GM21360 (cell line): Measurements from ENCODE around the gene RCCD1.

ENCODE experiments used
- ATAC-seq: cut with Tn5 transposase; IDR thresholded peaks from one replicate; pipeline ENCODE4 v1.9.1; 2021; ENCODE audit warnings: mild to moderate bottlenecking, moderate library complexity; ENCODE audit not compliant: unreplicated experiment

RCCD1 gene

GRCh38 chr15:90942354-90943120 lies 12.1 kb upstream of the RCCD1 start:
- ATAC-seq: no peak

- ATAC-seq: no peak
These were observed 9.6 kb upstream of the RCCD1 start for GRCh38 chr15:90945091-90945490.

- no peak for ATAC-seq
These were observed 8.1 kb upstream of the RCCD1 start for GRCh38 chr15:90946538-90946937.

GRCh38 chr15:90946941-90947576 lies 7.6 kb upstream of the RCCD1 start:
- no peak for ATAC-seq

DNA sequence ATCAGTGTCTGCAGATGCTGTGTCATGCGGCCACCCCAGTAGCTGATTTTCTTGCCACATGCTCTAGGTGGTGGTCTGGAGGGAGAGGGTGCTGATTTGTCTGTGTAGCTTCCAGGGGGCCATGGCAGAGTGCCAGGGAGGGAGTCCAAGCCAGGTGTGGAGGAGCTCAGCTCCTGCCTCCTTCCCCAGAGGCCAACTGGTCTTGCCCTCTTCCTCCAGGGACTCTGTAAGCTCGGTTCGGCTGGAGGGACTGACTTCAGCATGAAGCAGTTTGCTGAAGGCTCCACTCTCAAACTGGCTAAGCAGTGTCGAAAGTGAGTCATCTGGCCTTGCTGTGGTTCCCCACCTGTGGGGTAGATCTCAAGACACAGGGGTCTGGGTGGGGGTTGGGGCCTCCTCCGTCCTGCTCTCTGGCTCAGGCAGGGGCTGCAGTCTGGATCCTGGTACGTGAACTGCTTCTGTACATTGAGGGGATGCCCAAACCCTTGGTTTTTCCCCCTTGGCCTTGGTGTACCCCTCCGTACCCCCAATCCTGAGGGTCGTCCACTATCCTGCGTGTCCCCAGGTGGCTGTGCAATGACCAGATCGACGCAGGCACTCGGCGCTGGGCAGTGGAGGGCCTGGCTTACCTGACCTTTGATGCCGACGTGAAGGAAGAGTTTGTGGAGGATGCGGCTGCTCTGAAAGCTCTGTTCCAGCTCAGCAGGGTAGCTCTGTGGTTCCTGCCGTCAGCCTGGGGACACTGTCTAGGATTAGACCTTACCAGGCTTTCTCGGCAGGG lies 6.9 kb upstream of the RCCD1 start:
- no peak for ATAC-seq

DNA sequence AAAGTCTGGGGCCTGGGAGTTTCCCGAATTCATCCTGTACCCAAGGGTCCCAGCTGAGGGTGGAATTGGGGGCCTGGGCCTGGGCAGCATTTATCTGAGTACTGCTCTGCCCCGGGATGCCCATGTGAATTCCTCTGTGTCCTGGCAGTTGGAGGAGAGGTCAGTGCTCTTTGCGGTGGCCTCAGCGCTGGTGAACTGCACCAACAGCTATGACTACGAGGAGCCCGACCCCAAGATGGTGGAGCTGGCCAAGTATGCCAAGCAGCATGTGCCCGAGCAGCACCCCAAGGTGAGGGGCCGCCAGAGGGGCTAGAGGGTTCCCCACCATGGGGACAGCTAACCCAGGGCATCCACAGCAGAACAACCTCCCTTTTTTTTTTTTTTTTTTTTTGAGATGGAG lies 6.2 kb upstream of the RCCD1 start:
- ATAC-seq: no peak

- ATAC-seq: no peak
These were observed 4.6 kb upstream of the RCCD1 start for GRCh38 chr15:90949979-90950675.

DNA sequence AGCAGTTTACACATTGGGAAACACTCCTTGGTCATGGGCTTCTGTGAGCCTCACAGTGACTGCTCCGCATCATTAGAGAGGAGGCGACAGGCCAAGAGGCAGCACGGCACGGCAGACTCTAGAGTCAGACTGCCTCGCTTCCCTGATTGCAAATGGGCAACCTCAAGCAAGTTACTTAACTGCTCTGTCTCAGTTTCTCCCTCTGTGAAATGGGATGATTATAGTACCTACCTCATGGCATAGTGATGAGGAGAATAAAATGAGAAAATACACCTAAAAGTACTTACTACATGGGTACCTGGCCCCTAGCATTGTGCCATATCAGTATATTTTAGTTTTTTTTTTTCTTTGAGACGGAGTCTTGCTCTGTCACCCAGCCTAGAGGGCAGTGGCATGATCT lies 4.0 kb upstream of the RCCD1 start:
- no peak for ATAC-seq

DNA sequence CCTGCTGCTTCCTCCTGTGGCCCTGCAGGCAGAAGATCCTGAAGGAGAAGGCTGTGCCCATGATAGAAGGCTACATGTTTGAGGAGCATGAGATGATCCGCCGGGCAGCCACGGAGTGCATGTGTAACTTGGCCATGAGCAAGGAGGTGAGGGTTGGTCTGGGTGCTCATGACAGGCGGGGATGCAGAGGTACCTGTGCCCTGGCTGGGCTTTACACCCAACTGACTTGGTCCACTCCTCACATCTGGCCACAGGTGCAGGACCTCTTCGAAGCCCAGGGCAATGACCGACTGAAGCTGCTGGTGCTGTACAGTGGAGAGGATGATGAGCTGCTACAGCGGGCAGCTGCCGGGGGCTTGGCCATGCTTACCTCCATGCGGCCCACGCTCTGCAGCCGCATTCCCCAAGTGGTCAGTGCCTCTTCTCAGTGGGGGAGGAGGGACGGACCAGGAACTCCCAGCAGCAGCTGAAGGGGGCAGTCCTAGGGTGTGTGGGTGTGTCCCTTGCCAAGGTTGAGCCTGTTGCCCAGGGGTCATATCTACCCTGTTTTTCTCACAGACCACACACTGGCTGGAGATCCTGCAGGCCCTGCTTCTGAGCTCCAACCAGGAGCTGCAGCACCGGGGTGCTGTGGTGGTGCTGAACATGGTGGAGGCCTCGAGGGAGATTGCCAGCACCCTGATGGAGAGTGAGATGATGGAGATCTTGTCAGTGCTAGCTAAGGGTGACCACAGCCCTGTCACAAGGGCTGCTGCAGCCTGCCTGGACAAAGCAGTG lies 1.6 kb upstream of the RCCD1 start:
- ATAC-seq: no peak

GRCh38 chr15:90953947-90954711 lies 555 bp upstream of the RCCD1 start:
- no peak for ATAC-seq

DNA sequence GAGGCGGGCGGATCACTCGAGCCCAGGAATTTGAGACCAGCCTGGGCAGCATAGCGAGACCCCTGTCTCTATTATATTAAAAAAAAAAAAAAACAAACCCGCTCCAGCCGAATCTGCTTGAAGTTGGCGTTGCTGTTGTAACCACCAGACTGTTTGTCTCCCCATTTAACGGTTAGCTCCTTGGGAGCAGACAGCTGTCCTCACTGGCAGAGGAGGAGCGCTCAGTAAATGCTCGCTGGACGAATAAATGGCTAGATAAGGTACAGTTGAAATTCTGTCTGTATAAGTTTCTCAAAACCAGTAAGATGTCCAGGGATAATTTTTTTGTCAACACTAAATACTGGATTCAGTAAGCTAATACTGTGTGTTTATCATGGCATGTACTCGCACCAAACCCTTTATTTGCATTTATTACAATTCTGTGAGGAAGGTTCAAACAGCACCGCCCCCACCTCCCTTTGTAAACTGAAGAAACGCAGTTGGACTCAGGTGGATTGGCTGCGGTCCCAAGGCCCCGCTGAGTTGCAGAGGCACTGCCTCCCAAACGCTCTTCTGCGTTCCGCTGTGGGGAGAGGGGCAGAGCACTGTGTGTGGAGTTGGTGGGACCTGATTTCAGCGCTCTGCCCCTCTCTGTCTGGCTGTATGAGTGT lies 1.1 kb downstream of the RCCD1 start:
- ATAC-seq: no peak

- ATAC-seq: peak; percentile 22
These were observed 1.8 kb downstream of the RCCD1 start for GRCh38 chr15:90956274-90957030.

- no peak for ATAC-seq
These were observed 2.5 kb downstream of the RCCD1 start for GRCh38 chr15:90957031-90957790.

GRCh38 chr15:90957791-90958190 lies 3.1 kb downstream of the RCCD1 start:
- no peak for ATAC-seq

DNA sequence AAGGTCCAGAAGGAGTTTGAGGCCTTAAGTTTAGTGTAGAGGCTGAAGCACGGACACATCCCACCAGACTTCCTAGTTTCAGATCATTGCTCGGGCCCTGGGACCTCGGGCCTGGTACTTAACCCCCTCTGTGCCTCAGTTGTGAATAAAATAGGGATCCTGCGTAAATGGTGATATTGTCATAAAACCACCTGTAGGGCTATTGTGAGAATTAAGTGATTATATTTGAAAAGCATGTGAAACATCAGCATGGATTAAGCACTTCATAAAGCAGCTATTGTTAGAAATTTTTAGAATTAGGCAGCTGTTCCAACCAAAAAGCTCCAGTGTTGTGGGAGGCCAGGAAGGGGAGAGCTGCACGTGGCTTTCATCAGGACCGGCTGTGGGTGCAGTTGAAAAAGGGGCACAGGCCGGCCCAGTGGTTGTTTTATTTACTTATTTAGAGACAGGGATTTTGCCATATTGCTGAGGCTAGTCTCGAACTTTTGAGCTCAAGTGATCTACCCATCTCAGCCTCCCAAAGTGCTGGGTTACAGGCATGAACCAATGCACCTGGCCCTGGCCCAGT lies 4.4 kb downstream of the RCCD1 start:
- ATAC-seq: no peak

DNA sequence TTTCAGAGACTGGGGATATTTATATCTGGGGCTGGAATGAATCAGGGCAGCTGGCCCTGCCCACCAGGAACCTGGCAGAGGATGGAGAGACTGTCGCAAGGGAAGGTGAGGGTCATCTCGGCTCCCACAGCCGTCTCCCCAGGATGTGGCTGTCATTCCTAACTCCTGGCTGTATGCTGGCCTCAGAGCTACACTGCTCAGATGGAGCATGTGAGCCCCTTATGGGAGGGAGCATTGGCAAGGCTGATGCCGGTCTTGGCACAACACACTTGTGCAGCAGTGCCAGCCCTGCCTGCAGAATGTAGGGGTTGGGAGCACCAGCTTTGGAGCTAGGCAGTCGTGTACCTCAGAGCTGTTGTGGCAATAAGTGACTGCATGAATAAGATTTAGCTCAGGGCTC lies 5.2 kb downstream of the RCCD1 start:
- no peak for ATAC-seq

- no peak for ATAC-seq
These were observed 5.8 kb downstream of the RCCD1 start for GRCh38 chr15:90960298-90961091.
